ENCODE data around the gene HGS.
A peak's percentile ranks its signal among the peaks of the same experiment; 100 is the strongest.
"Not testable (repeated sequence)": the region's sequence is repeated elsewhere in the genome, so short reads cannot be mapped to it uniquely, and the experiment has no call there.

HGS gene

DNA sequence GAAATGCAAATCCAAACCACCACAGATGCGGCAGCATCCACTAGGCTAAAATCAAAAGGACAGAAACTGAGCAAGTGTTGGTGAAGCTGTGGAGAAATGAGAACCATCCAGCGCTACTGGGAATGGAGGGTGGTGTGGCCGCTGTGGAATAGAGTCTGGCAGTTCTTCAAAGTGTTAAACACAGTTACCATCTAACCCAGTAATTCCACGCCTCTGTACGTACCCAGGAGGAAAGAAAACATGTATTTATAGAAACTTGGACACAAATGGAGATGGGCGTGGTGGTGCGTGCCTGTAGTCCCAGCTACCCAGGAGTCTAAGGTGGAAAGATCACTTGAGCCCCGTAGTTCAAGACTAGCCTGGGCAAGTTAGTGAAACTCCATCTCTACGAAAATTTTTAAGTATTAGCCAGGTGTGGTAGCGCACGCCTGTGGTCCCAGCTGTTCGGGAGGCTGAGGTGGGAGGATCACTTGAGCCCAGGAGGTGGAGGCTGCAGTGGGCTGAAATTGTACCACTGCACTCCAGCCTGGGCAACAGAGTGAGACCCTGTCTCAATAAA, 39.9 kb downstream of the HGS start:
- FAIRE-seq = no peak

GRCh38 chr17:81725439-81725838, 41.6 kb downstream of the HGS start:
- FAIRE-seq = no peak

GRCh38 chr17:81726004-81726403, 42.2 kb downstream of the HGS start:
- no peak for FAIRE-seq

GRCh38 chr17:81727324-81728031, 43.7 kb downstream of the HGS start:
- FAIRE-seq = no peak

DNA sequence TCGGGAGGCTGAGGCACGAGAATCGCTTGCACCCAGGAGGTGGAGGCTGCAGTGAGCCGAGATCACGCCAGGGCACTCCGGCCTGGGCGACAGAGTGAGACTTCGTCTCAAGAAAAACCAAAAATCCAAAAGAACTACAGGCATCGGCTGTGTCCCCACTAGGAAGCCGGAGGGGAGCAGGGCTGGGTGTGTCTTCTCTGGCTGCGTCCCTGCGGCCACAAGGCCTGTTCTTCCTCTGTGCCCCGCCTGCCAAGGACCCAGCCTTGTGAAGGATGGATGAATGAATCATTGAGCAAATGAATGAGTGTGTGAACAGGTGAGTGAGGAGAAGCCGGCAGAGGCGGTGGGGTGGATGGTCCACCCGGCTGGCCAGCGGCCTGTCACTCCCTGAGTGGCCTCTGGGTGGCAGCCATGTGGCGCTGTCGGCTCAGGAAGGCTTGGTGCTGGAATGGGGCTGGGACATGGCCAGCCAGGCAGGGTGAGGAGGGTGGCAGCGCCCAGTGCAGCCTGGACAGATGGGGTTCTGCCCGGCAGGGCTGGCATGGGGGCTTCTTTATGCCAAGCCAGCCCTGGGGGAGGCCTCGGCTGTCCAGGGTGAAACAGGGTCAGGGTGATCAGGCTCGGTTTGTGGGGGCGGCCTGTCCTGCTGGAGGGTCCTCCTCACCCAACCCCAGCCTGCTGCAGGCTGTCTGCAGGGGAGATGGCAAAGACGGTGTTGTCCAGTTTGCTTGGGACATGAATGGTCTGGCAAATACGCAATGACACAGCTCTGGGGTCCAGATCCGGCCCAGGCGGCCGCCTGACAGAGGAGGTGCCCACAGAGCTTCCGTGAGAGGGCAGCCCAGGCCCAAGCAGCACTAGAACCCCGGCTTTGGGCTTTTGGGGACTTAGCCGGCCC, 49.9 kb downstream of the HGS start:
- FAIRE-seq = peak; percentile 48

DNA sequence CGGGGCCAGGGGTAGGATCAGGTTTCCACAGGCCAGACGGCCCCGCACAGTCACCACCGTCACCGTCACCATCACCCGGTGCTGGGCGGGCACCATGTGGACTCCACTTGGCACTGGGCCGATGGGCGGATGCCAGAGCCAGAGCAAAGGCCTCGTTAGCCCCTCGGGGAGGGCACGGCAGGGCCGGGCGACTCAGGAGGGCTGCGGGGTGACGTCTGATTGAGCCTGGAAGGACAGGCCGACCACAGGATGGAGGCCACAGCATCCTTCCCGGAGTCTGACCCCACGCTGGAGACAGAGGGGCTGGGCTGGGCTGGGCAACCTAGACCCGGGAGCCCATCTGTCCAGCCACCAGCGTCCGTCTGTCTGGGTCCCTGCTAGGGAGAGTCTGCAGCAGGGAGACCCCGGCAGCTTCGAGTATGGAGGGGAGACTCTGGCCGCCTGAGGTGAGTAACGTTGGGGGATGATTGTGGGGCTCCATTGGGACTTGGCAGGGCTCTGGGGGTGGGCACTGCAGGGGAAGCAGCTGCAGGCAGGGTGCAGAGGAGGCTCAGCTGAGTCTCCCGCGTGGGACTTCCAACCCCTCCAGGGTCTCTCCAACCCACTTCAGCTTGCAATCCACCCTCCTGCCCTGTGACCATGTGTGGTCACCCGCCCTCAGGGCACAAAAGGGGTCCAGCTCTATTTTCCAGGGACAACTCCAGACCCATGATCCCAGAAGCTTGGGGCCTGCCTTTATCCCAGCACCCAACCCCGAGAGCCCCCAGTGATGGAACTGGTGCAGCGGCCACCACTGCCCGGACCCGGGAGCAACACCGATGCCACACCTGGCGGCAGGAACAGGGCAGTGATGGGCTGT, 50.8 kb downstream of the HGS start:
- no peak for FAIRE-seq

DNA sequence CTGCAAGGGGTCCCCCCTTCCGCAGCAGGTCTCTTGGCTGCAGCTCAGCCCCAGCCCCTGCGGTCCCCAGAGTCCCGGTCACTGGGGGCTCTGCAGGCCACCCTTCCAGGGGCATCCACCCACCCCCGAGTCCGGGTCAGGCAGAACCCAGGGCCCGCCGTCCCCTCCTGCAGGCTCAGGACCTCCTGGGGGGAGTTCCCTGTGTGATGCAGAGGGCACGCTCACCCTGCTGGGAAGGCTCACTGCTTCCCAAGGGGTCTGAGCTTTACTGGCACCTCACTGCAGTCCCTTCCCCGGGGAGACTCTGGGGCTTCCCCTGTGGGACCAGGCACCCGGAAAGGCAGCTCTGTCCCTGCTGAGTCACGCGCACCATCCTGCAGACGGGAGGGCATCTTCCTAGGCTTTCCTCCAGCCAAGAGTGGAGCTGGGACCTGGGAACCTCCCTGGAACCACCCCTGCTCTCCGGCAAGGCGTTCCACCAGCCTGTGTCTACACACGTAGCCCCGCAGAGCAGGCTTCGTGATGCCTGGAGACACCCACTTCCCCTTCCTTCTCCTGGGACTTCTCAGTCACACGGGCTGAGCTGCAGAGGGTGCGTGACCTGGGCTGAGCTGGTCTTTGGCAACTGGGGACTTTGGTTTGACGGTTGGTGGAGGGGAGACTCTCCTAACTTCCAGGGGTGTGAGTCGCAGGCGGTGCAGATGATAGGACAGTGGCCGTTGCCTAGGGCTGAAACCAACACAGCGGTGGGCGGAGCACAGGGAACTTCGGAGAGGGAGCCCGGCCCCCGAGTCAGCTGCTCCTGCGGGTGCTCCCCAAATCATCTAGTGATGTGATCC, 51.7 kb downstream of the HGS start:
- no peak for FAIRE-seq

GRCh38 chr17:81737947-81738800, 54.4 kb downstream of the HGS start:
- no peak for FAIRE-seq

DNA sequence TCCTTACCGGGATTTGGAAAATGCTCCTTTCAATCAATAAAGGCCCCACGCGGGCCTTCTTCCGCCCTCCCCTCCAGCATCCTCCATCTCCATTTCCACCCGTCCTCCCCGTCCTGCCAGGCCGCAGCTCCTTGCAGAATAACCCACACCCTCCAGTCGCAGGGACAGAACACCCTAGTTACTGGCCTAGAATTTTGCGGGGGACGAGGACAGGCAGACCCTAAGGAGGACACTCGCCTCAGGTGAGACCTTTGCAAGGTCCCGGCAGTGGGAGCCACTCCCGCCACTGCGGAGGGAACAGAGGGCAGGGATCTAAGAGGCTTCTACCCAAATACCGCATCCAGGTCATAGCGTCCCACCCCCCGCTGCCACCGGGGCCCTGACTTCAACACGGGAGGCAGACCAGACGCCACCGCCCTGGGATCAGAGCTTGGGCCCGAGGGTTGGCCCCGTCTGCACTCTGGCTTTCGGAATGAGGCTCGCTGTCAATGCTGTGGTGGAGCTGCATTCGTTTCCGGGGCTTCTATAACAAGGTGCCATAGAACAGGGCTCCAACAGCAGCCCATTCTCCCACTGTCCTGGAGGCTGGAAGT, 55.1 kb downstream of the HGS start:
- no peak for FAIRE-seq

DNA sequence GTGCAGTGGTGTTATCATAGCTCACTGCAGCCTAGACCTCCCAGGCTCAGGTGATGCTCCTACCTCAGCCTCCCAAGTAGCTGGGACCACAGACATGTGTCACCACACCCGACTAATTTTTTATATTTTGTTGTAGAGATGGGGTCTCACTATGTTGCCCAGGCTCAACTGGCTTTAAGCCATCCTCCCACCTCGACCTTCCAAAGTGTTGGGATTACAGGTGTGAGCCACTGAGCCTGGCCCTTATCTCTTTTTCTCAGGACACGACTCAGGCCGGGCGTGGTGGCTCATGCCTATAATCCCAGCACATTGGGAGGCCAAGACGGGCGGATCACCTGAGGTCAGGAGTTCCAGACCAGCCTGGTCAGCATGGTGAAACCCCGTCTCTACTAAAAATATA, 55.8 kb downstream of the HGS start:
- FAIRE-seq = not testable (repeated sequence)

- FAIRE-seq = no peak
Observed at GRCh38 chr17:81740395-81740961, 56.7 kb downstream of the HGS start.

- no peak for FAIRE-seq
Observed at GRCh38 chr17:81741049-81741593, 57.3 kb downstream of the HGS start.

DNA sequence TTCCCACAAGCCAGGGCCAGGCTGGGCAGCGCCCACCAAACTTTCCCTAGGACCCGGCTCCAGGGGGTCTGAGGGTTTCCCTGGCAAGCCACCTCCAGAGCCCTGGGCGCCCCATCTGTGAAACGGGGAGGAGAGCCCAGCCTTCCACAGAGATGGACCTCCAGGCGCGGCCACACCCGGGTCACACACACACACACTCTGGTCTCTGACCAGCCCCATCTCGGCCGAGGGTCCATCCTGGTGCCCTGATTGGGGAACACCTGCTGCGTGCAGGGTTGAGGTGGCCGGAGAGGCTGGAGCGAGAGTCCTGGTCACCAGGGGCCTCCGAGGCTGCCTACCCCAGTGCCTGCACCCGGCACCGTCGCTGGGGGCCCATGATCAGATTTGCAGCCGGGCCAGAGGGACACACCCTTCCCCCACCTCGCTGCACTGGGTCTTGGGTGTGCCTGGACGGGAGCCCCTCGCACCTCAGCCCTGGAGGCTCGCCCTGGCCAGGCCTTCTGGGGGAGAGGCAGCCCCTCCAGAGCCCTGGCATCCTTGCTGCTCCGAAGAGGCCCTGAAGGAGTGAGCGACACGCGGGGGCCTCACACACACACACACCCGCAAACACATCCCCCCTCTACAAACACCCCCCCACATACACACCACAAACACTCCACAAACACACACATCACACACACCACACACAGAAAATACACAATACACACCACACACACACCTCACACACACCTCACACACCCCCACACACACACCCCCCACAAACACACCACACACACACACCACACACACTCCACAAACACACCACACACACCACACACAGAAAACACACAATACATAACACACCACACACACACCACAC, 58.0 kb downstream of the HGS start:
- FAIRE-seq = no peak
